ENCODE results near the gene ABTB2.

DNA sequence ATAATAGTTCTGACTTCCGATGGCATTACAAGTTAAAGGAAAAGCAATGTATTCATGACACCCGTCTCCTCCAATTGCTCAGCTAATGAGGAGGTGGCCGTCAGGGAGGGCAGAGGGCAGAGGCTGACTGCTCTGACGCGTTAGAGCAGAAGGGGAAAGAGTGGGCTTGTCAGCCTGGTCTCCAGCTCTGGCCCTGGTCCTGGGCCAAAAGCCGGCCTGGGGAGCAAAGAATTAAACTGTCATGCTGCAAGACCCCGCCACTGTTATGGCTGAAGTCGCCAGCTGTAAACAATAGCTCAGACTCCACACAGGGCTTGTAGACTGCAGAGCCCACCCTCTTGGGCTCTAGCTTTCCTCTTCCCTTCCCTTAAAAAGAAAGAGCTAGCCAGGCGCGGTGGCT lies 132.7 kb downstream of the ABTB2 start:
- no peak for TF ChIP-seq HDGF (IDR thresholded peaks at IDR 0.05; ENCODE audit: borderline replicate concordance)
- no peak for TF ChIP-seq SP1 (IDR thresholded peaks at IDR 0.05)
- TF ChIP-seq, protein P1, sequence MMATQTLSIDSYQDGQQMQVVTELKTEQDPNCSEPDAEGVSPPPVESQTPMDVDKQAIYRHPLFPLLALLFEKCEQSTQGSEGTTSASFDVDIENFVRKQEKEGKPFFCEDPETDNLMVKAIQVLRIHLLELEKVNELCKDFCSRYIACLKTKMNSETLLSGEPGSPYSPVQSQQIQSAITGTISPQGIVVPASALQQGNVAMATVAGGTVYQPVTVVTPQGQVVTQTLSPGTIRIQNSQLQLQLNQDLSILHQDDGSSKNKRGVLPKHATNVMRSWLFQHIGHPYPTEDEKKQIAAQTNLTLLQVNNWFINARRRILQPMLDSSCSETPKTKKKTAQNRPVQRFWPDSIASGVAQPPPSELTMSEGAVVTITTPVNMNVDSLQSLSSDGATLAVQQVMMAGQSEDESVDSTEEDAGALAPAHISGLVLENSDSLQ (IDR thresholded peaks at IDR 0.05) = no peak
- no peak for TF ChIP-seq SUZ12 (IDR thresholded peaks at IDR 0.05)
- no peak for TF ChIP-seq CTBP1 (IDR thresholded peaks at IDR 0.05; ENCODE audit: borderline replicate concordance)
- TF ChIP-seq ELF4 (IDR thresholded peaks at IDR 0.05) = no peak
- no peak for TF ChIP-seq FOXM1 (IDR thresholded peaks at IDR 0.05; ENCODE audit: borderline replicate concordance)
- TF ChIP-seq NFRKB (IDR thresholded peaks at IDR 0.05) = no peak
- TF ChIP-seq L3MBTL2 (conservative IDR thresholded peaks at IDR 0.05) = no peak
- TF ChIP-seq ARNT (IDR thresholded peaks at IDR 0.05) = no peak
- TF ChIP-seq FOXK2 (IDR thresholded peaks at IDR 0.05) = no peak
- TF ChIP-seq LEF1 (IDR thresholded peaks at IDR 0.05; ENCODE audit: borderline replicate concordance) = no peak
- no peak for TF ChIP-seq FOXA1 (IDR thresholded peaks at IDR 0.05)

Measured in HEK293T (cell line).